LNCAP (cell line): Measurements from ENCODE around the gene PM20D2.

Experiments used
- TF ChIP-seq, protein P1 (sequence below): fragments of 450-650 bp; IDR thresholded peaks from 2 replicates; pipeline ENCODE4 v1.5.1; 2017; ENCODE audit warnings: mild to moderate bottlenecking

The PM20D2 gene

DNA sequence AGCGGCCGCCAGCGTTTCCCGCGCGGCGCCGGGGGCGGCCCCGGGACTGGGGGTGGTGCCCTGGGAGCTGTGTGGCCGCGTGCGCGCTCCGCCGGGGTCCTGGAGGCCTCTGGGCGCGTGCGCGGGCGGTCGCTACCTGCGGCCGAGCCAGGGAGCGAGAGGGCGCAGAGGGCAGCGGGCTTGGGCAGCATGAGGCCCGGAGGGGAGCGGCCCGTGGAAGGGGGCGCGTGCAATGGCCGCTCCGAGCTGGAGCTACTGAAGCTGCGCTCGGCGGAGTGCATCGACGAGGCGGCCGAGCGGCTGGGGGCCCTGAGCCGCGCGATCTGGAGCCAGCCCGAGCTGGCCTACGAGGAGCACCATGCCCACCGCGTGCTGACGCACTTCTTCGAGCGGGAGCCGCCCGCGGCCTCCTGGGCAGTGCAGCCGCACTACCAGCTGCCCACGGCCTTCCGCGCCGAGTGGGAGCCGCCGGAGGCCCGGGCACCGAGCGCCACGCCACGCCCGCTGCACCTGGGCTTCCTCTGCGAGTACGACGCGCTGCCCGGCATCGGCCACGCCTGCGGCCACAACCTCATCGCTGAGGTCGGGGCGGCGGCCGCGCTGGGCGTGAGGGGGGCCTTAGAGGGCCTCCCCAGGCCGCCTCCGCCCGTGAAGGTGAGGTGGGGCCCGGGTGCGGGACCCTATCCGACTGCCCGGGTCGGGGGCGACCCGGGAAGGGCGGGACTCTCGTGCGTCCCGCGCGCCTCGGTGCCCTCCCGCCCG, at the start of gene PM20D2:
TSS of gene PM20D2 (plus strand) at position 100 of the 762 bp plus-strand sequence. CDS start at position 190, 90 bp downstream.
- TF ChIP-seq, protein P1, sequence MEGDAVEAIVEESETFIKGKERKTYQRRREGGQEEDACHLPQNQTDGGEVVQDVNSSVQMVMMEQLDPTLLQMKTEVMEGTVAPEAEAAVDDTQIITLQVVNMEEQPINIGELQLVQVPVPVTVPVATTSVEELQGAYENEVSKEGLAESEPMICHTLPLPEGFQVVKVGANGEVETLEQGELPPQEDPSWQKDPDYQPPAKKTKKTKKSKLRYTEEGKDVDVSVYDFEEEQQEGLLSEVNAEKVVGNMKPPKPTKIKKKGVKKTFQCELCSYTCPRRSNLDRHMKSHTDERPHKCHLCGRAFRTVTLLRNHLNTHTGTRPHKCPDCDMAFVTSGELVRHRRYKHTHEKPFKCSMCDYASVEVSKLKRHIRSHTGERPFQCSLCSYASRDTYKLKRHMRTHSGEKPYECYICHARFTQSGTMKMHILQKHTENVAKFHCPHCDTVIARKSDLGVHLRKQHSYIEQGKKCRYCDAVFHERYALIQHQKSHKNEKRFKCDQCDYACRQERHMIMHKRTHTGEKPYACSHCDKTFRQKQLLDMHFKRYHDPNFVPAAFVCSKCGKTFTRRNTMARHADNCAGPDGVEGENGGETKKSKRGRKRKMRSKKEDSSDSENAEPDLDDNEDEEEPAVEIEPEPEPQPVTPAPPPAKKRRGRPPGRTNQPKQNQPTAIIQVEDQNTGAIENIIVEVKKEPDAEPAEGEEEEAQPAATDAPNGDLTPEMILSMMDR = no peak

- TF ChIP-seq, protein P1 = no peak
Measured at GRCh38 chr6:89098461-89098860, 47.4 kb upstream of the PM20D2 start.

GRCh38 chr6:89100114-89100513, 45.7 kb upstream of the PM20D2 start:
- TF ChIP-seq, protein P1 = no peak

DNA sequence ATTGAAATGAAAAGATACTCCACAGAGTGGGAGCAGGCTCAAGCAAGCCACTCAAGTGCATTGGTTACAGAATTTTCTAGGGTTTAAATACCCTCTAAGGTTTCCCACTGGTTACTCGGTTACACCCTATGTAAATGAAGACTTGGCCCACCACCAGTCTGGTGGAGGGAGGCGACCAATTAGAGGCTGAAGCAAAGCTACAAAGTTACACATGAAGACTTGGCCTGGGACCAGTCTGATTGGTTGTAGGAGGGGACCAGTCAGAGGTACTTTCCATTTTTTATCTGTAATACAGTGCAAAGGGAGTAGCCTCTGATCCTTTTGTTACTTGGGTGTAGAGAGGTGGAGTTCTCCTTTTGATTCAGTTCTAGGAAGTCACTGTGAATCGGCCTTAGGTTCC, 35.6 kb upstream of the PM20D2 start:
- TF ChIP-seq, protein P1 = no peak

GRCh38 chr6:89111933-89112332, 33.9 kb upstream of the PM20D2 start:
- TF ChIP-seq, protein P1 = no peak

DNA sequence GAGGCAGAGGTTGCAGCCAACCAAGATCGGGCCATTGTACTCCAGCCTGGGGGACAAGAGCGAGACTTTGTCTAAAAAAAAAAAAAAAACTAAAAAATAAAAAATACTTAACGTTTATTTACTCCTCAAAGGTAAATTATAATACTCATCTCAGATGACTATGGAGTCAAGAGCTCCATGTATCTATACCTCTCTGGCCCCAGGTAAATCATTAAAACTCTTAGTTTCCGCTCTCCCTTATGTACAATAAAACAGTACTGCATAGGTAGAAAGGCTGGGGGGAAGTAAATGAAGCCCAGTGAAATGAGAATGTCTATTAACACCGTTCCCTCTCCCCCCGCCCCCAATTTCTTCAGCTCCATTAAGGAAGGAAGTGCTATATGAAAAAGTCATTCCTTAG, 29.2 kb upstream of the PM20D2 start:
- TF ChIP-seq, protein P1 = no peak

DNA sequence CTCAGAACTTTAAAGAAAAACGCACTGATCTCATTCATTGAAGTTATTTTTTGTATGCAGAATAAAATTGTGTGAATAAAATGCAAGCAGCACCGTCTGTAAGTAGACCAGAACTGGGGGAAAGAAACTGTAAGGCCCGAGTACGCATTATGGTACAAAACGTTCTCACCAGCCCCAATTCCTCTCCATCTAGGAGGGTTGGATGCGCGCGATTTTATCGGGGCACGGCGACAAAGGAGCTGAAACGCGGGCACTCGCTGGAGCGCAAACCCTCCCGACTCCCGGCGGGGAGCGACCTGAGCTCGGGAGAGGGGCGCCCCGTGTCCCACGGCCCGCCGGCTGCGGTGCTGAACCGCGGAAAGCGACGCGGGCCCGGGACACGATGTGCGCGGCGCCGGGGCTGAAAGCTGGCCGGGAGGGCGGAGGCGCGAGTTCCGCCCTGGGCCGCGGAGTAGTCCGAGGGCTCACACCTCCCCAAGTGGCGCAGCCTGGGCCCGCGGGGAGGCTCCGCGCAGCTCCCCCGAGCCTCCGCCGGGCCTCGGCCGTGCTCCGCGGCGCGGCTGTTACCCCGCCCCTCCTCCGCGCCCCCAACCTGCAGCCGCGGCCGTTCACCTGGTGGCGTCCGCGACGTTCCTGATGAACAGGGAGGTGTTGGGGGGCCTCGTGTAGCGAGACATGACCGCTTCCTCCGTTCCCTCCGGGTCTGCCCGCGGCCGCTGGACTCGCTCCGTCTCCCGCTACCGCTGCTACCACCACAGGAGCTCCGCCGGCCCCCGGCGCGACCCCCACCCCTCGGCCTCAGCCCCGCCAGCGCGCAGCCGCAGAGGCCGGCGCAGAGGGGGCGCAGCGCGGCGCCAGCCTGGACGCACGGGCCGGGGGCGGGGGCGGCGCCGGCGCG, 28.4 kb upstream of the PM20D2 start, which contains the start of gene SRSF12:
TSS of gene SRSF12 (minus strand) at position 861 of the 898 bp plus-strand sequence. CDS start at position 677, 184 bp downstream.
- TF ChIP-seq, protein P1 = no peak
